Adrenal gland (tissue), 12 donors: ENCODE measurements around the gene KIF5A. TPM values are rescaled to one million over a fixed set of nuclear protein-coding genes. Genes with fewer than 3 reads are reported as not detected.

ENCODE experiments used
- DNase-seq, 7 donors: peaks; one replicate each; pipeline ENCODE4 v3.0.0-alpha.2; 2019 to 2020
- H3K27ac ChIP-seq, 5 donors: fragments of 200-600 bp; sonication (generic) in 4 of 5; 1 replicate in 3 of 5; 2 replicates in 2 of 5; pipeline versions ENCODE4 v1.5.1 to v1.8.0; 2016 to 2020; ENCODE audit warnings: mild to moderate bottlenecking in 1 of 5
- H3K27me3 ChIP-seq: fragments of 200-600 bp; 2 replicates; pipeline ENCODE4 v1.8.0; 2021
- H3K36me3 ChIP-seq, 2 donors: fragments of 200-600 bp; replicated peaks in 1 of 2; 1 replicate in 1 of 2; 2 replicates in 1 of 2; pipeline versions ENCODE4 v1.5.1 to v1.8.0; 2018 to 2022
- H3K4me1 ChIP-seq, 2 donors: fragments of 200-600 bp; replicated peaks in 1 of 2; 1 replicate in 1 of 2; 2 replicates in 1 of 2; pipeline versions ENCODE4 v1.5.1 to v1.8.0; 2018 to 2021
- H3K4me3 ChIP-seq, 4 donors: fragments of 200-600 bp; sonication (generic) in 3 of 4; one replicate each; pipeline ENCODE4 v1.5.1; 2016 to 2018
- H3K9me3 ChIP-seq, 3 donors: fragments of 200-600 bp; sonication (generic) in 1 of 3; replicated peaks in 1 of 3; 1 replicate in 2 of 3; 2 replicates in 1 of 3; pipeline versions ENCODE4 v1.5.1 to v1.8.0; 2016 to 2021
- CTCF ChIP-seq, 6 experiments: fragments of 450-650 bp in 4 of 6; fragments of 200-600 bp in 2 of 6; sonication (generic) in 1 of 6; IDR thresholded peaks; 1 replicate in 5 of 6; 2 replicates in 1 of 6; pipeline versions ENCODE4 v1.5.1 to v1.8.0; 2016 to 2021; ENCODE audit warnings: antibody characterized with exemption in 6 of 6, mild to moderate bottlenecking in 2 of 6, moderate library complexity in 1 of 6
- POLR2A ChIP-seq, 2 donors: fragments of 450-650 bp; IDR thresholded peaks; one replicate each; pipeline ENCODE4 v1.6.1; 2017; ENCODE audit warnings: antibody characterized with exemption in 2 of 2, mild to moderate bottlenecking in 2 of 2, moderate library complexity in 1 of 2
- WGBS, 4 donors: extraction: QIAGEN DNeasy Blood & Tissue Kit in 2 of 4; methylation state at CpG; one replicate each; pipeline versions ENCODE4 v1.1.5 to v1.1.7; 2013 to 2017; 5-methylcytosine and 5-hydroxymethylcytosine counted together
- intact Hi-C, 2 donors: fragments of 100-400 bp; cut with DNase I; formaldehyde crosslinking; loops; one replicate each; pipeline versions ENCODE4 v1.14.1 to v1.15.0; 2022 to 2023
- polyA plus RNA-seq, 3 donors: library from polyadenylated mRNA; stranded (reverse); fragments of 200-250 nt in 2 of 3; fragments of 350-450 nt in 1 of 3; fragmentation: Illumina TruSeq in 1 of 3; extraction: RNeasy Lipid Tissue Mini Kit (QIAGEN cat#74804) in 1 of 3; gene quantifications; one replicate each; pipeline ENCODE4 v1.2.3, GENCODE V29; 2013 to 2014
- total RNA-seq, 9 donors: library from RNA; depleted of rRNA in 4 of 9; stranded (reverse); fragments of >200 nt in 4 of 9; fragments of 120-200 nt in 1 of 9; fragmentation: NEBNext Ultra II Directional in 1 of 9; extraction: Animal tissue kit (Norgen Biotek cat#: 25700) in 1 of 9; gene quantifications; one replicate each; pipeline versions ENCODE4 v1.1.0 to v1.2.4, GENCODE V29; 2013 to 2023
- donor health status: healthy with polysubstance abuse.
- donor health status: Bipolar disorder and iron deficiency.
- donor health status: DM: yes; HTN: yes; CAD: no.
- donor health status: DM: no; HTN: no; CAD: no.
- donor health status: DM: no; HTN: no; CAD: no.
- donor health status: DM: yes; HTN: yes; CAD: no.

The KIF5A gene
- total and polyA plus RNA-seq, 12 donors, result 0.32 to 7.6 (median 2.1) TPM; not detected in 1

GRCh38 chr12:57626921-57627445 lies 77.1 kb downstream of the KIF5A start:
- H3K4me3 ChIP-seq, result no peak overlapping the region
- no peak overlapping the region for H3K27ac ChIP-seq
- peaks cover 4 to 10% of the 10 kb centered on the region in 2 donors for H3K4me1 ChIP-seq
- peak in 2 of 7 donors; percentile 0 to 11 for DNase-seq
- TF ChIP-seq CTCF (IDR thresholded peaks at IDR 0.05) (no peak), POLR2A (IDR thresholded peaks at IDR 0.05) (no peak)
- peaks cover 55% of the 10 kb centered on the region for H3K27me3 ChIP-seq
- no peaks in the 10 kb centered on the region for H3K9me3 ChIP-seq
- whole genome bisulfite sequencing, 4 donors, result 22 to 41% (median 28%) methylated on average over 9 of the region's 9 CpGs
- intact Hi-C loops, result no loop called here
- H3K36me3 ChIP-seq, result no peaks in the 10 kb centered on the region

- TF ChIP-seq CTCF (IDR thresholded peaks at IDR 0.05) (no peak), POLR2A (IDR thresholded peaks at IDR 0.05) (no peak)
- H3K4me3 ChIP-seq, result no peak overlapping the region
- no peak overlapping the region for H3K27ac ChIP-seq
- whole genome bisulfite sequencing, 4 donors, result 9 to 27% (median 18%) methylated on average over 14 to 67 of the region's 67 CpGs
- DNase-seq, result peak in 3 of 7 donors; percentile 9 to 31 (median 22)
- intact Hi-C loops, result no loop called here
- H3K27me3 ChIP-seq, result peaks cover 62% of the 10 kb centered on the region
- no peaks in the 10 kb centered on the region for H3K9me3 ChIP-seq
- peaks cover 11 to 17% of the 10 kb centered on the region in 2 donors for H3K4me1 ChIP-seq
- H3K36me3 ChIP-seq, result no peaks in the 10 kb centered on the region
Observed at GRCh38 chr12:57627501-57628279, 77.8 kb downstream of the KIF5A start.

- Histone ChIP-seq H3K27ac (no peak overlapping the region), H3K27me3 (peaks cover 59% of the 10 kb centered on the region), H3K9me3 (no peaks in the 10 kb centered on the region), H3K4me3 (no peak overlapping the region), H3K4me1 (peaks cover 15 to 23% of the 10 kb centered on the region in 2 donors), H3K36me3 (no peaks in the 10 kb centered on the region)
- 65 to 78% (median 68%) methylated on average over 28 to 29 of the region's 29 CpGs for WGBS, 4 donors
- no peak for TF ChIP-seq CTCF (IDR thresholded peaks at IDR 0.05)
- no peak for TF ChIP-seq POLR2A (IDR thresholded peaks at IDR 0.05)
- peak in 2 of 7 donors; percentile 12 to 42 for DNase-seq
- intact Hi-C loops, result no loop called here
Observed at GRCh38 chr12:57628280-57629191, 78.7 kb downstream of the KIF5A start.
